Measurements from ENCODE around the gene IMMT. TPM values are rescaled to one million over a fixed set of nuclear protein-coding genes. Genes with fewer than 3 reads are reported as not detected.
A peak's percentile ranks its signal among the peaks of the same experiment; 100 is the strongest.

The IMMT gene
- total RNA-seq, 1 donor from 2014 or later, result 60.0 TPM

DNA sequence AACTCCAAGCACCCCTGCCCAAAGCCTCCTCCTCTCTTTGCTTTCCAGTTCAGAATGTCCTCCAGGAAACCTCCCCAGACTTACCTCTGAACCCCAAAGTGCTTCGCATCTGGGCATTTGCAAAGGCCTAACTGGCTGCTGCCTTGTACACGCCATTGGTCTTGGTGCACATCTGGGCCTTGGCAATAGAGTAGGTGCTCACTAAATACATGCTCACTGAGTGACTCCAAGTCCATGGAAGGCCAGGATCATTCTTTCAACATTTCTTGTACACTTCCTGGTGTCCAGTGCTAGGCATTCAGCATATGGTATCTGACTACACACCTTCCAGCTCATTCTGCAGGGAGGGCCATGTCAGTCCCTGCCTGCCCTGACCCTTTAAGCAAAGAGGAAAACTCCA, 32.4 kb upstream of the IMMT start:
- intact Hi-C loops (cut with DNase I), result loop anchor here (10.0 kb wide), 1 partner anchor 137 kb away; no protein-coding TSS in a partner anchor
- DNase-seq (ENCODE audit: low spot score) (no peak), ATAC-seq (no peak)

DNA sequence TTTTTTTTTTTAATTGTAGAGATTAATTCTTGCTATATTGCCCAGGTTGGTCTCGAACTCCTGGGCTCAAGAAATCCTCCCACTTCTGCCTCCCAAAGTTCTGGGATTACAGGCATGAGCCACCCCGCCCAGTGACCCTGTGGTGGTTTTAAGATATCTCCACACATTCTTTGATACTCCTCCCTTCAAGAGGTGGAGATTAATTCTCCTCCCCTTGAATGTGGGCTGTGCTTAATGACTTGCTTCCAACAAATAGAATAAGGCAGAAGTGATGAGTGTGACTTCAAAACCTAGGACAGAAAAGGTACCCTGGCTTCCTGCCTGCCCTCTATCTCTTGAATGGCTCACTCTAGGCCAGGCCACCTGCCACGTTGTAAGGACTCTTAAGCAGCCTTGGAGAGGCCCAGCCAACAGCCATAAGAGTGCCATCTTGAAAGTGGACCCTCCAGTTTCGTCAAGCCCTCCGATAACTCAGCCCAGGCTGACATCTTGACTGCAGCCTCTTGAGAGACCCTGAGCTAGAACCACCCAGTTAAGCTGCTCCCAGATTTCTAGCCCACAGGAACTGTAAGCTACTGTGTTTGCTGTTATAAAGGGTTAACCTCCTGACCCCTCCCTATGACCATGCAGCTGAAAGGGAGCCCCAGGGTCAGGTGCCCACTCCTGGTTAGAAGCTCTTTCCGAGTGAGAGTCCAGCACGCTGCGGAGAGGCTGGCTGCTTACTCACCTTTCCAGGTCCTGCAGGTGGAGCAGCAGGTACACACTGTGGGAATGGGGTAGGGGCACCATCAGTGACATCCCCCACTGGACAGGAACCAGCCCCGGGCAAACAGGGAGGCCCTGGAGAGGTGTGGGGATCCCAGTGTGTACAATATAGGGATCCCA, 31.6 kb upstream of the IMMT start:
- DNase-seq (ENCODE audit: low spot score) (no peak), ATAC-seq (no peak)
- intact Hi-C loops (cut with DNase I), result loop anchor here (10.0 kb wide), 1 partner anchor 138 kb away; no protein-coding TSS in a partner anchor

DNA sequence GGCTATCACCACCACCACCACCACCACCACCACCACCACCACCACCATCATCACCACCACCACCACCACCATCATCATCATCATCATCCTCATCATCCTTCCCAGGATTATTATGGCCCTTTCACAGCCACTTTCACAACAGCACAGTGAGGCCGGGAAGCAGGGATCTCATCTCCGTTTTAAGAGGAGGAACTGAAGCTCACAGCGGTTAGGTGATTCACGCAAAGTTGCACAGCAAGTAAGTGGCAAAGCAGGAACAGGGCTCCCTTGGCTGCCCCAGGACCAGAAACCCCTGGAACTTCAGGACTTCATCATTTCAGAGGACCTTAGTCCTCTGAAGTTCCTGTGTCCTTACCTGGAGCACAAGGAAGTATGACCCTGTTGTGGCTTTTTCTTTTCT, 30.8 kb upstream of the IMMT start:
- ATAC-seq, result no peak
- intact Hi-C loops (cut with DNase I), result loop anchor here (10.0 kb wide), 1 partner anchor 139 kb away; no protein-coding TSS in a partner anchor
- no peak for DNase-seq (ENCODE audit: low spot score)

DNA sequence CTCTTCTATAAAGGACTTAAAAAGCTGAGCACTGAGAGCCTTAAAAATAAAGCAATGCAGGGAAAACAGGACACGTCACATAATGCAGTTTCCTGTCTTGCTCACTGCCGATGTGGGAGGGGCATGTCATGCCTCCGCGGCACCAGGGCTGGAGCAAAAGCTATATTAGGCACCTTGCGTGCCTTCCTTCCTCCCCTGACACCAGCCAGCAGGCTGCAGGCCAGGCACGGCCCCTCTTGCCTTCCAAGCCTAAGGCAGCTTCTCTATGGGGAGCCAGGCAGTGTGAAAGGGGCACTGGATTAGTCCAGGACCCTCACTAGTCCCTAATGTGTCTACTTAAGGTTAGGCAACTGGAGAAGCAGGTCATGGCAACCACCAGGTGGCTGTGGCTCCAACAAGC, 30.3 kb upstream of the IMMT start:
- intact Hi-C loops (cut with DNase I), result loop anchor here (10.0 kb wide), 1 partner anchor 139 kb away; no protein-coding TSS in a partner anchor
- peak; percentile 60 for ATAC-seq
- DNase-seq (ENCODE audit: low spot score), result no peak

DNA sequence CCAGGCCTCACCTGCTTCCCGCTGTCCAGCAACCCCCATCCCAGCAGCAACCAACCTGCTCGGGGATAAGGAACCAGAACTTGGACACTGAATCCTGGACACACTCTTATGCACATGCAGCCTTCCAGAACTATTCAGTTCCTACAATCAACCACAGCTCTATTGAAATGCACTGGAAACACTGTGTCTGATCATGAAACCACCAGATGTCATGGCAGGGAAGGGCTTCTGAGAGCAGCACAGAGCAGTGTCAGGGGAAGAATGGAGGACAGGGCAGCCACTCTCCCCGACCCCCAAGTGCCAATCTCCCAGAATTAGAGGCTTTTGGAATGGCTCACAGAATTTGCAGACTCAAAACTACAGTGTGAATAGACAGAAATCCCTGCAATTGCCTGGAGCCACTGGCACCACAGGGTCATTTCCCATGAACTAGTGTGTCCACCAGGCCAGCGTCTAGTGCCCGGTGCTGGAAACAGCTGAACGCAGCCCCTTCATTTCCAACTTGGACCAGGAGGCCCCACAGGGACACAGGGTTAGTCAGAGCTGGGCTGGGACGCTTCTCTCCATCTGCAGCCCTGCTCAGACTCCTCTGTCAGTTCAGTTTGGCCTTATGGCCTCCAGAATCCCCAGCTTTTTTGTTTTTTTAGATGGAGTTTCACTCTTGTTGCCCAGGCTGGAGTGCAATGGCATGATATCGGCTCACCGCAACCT, 29.5 kb upstream of the IMMT start:
- DNase-seq (ENCODE audit: low spot score) (no peak), ATAC-seq (no peak)
- intact Hi-C loops (cut with DNase I), result loop anchor here (10.0 kb wide), 1 partner anchor 140 kb away; no protein-coding TSS in a partner anchor

DNA sequence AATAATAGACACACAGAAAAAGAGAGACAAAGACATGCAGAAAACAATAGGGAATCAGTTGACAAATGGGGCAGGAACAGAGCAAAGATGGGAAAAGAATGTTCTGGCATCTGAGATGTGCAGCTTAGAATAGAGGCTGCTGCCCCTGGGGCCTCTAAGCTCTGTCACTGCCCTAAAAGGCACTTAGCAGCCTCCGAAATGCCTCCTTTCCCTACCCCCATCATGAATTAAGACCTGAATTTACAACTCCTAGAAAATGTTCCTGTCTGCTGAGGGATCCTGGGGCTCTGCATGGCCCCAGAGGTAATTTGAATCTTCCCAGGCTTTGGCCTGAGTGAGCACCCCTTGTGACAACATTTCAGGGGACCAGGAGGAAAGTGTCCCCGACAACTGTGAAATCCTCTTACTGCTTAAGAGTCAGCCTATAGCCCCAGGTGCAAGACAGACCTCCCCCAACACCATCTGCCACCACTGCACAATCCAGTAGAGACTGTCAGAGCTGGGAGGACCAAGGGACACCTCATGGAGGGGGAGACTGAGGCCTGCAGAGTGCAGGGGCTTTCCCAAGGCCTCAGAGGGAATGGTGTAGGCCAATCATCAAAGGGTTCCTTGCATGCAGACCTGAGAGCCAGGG, 28.8 kb upstream of the IMMT start:
- no peak for ATAC-seq
- intact Hi-C loops (cut with DNase I), result loop anchor here (10.0 kb wide), 1 partner anchor 141 kb away; no protein-coding TSS in a partner anchor
- no peak for DNase-seq (ENCODE audit: low spot score)

DNA sequence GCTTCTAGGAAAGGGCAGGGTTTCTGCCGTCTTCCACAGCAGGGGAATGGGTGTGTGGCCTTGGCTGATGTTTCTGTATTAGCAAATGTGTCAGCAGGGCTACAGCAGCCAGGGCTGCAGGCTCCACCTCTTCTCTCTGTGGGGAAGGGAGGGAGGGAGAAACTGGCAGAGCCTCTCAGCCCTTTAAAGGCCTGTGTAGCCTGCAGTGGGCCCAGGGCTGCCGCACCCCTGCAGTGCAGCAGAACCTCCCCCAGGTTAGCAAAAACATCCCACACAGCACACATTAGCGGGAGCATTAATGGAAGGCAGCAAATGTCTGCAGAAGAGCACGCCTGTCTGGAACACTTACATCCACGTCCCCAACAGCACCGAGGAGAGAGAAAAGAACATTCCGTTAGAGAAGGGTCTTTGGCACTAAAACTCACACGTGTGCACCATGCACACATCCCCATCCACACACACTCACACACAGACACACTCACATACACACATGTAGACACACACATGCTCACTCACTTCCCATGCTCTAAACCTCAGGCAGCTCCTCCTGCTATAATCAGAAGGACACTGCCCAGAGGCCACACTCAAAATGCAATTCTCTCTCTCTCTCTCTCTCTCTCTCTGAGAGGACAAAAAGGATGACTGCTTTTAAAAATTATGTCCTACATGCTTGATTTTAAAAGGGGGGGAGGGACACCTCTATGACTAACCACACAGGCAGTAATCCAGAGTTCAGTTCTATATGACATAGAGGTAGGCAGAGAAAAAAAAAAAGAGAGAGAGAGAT, 28.1 kb upstream of the IMMT start:
- intact Hi-C loops (cut with DNase I), result loop anchor here (10.0 kb wide), 1 partner anchor 141 kb away; no protein-coding TSS in a partner anchor
- DNase-seq (ENCODE audit: low spot score) (no peak), ATAC-seq (peak; percentile 89)

DNA sequence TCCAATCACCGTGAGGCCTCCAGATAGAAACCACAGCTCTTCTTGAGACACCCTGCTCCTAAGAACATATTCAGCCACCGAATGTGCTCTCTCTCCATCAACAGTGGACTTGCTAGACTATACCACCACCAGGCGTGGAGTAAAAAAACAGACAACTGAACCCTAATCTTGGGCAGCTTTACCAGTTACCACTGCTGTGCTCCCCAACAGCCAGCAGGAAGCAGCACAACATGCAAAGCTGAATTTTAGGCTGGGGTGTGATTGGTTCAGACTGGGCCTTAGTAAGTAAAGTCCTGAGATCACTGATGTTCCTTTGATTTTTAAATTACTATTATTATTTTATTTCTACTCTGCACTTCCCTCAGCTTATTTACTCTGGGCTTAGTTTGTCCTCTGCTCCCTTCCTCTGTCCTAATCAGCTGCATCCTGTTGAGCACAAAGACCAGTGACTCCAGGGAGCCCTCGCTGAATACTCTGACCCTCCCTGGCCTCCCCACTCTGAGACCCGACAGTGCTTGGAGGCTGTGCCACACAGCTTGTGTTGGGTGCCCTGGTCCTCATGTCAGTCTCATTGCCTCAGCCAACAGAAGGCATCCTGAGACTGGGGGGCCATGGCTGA, 25.9 kb upstream of the IMMT start:
- intact Hi-C loops (cut with DNase I), result loop anchor here (10.0 kb wide), 1 partner anchor 144 kb away; no protein-coding TSS in a partner anchor
- ATAC-seq (no peak), DNase-seq (ENCODE audit: low spot score) (no peak)

DNA sequence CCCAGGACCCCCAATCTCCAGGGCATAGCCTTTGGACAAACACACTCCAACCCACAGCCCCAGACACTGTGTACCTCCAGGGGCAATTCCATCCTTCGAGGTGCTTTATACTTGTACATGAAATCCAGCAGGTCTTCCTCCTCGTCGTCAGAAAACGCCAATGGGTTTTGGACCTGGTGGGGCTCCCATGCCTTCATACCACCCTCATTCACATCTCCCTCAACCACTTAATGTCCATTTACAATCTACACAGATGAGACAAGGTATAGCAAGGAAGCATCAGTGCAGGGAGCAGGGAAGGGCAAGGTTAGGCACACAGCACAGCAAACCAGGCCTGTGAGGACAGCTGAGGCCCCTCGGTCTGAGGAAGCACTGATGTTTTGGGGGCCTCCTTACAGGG, 24.6 kb upstream of the IMMT start:
- ATAC-seq (no peak), DNase-seq (ENCODE audit: low spot score) (no peak)
- intact Hi-C loops (cut with DNase I), result loop anchor here (10.0 kb wide), 1 partner anchor 145 kb away; no protein-coding TSS in a partner anchor

DNA sequence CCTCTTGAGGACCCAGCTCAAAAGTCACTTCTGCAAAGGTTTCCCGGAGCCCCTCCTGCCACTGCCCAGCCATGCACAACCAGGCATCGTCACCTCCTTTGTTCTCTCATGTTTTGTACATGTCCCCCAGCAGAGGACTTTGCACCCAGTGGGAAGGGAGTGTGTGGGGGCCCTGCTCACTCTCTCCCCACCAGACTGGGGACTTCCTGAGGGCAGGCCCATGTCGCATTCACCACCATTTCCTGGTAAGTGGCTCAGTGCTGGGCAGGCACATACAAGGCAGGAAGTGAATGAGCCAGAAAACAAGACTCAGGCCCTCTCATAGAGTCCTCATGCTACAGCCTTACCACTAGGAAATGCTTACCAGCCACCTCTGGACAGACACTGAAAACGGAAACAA, 22.9 kb upstream of the IMMT start:
- intact Hi-C loops (cut with DNase I), result no loop called here
- ATAC-seq, result no peak
- DNase-seq (ENCODE audit: low spot score), result no peak

DNA sequence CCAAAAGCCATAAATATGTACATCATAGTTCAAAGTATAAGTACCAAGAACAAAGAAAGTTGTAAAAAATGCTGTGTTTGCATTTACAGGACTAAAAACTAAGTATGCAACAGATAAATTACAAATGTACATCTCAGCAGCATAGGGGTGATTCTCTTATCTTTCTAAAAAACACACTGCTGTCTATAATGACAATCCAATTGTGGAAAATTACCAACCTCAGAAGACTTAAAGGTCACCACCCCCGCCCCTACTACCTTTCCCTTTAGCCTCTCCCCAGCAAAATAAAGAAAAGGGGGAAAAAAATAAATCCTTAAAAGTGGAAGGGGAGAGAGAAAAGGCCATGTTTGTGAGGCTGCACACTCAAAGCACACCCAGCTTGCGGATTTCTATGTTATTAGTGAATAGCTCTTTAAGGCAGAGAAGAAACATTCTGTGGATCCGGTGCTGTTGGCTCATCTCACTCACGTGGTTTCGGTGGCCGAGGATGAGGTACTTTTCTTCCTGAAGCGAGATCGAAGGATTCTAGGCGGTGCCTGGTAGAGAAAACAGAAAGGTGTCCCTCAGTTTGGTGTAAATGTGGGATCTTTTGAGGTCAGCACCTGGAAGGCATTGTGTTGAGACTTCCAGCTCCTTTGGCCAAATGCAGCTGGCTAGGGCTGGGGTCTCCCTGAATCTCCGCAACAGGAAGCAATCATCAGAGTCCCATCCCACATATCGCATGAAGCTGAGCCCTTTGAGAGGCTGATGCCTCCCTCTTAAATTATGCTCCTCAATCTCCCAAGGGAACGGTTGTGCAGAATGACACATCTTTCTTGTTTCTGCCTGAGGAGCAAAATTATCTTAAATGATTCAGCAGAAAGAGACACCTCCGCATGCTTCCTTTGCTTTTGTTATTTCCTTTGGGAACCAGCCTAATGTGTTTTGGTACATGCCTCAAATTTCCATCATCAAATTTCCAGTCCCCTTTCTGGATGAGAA, 21.6 kb upstream of the IMMT start:
- intact Hi-C loops (cut with DNase I), result no loop called here
- peak; percentile 55 for ATAC-seq
- DNase-seq (ENCODE audit: low spot score), result no peak

DNA sequence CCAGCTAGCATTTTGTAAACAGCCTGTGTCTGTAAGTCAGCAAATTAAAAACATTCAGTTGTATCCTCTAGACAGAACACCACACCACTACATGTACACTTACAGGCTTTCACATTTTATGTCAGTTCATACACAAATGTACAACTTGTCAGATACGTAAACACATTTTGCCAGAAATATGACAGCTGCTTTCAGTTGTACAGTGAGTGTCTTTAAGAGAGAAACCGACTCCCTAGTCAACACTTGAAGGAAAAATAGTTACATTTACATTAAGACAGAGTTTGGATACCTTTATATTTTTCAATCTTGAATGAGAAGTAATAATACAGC, 19.2 kb upstream of the IMMT start:
- intact Hi-C loops (cut with DNase I), result no loop called here
- ATAC-seq, result no peak
- no peak for DNase-seq (ENCODE audit: low spot score)

DNA sequence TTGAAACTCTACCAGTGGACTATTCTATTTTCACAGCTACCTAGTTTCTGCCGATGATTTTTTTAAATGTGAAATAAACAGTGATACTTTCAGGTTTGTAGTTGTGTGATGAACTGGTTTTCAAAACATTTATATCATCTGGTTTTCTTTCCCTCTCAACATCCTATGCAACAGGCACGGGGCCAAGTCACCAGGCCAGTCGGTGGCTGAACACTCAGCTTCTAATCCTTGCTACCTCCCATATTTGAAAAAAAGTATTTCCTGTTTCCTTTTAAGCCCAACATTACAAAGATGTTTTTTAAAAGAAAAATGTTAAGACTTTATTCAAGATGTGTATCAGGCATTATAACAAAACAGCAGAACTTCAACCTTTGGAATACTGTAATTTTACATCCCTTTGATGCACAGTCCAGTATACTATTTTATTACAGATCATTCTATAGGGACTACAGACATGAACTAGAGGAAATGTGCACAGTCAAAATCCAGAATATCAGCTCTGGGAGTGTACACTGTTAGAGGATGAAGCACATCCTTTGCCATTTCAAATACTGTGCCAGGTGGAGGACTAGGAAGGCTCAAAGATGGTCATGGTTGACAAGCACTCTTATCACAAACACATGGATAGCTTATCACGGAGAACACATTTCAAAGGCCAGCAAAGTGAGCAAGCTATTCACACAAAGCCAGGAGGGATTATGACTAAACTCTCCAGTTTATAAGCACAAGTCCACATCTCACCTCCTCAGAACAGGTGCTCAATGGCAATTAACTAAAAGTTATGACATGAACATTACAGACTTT, 18.6 kb upstream of the IMMT start:
- DNase-seq (ENCODE audit: low spot score) (no peak), ATAC-seq (no peak)
- intact Hi-C loops (cut with DNase I), result no loop called here

DNA sequence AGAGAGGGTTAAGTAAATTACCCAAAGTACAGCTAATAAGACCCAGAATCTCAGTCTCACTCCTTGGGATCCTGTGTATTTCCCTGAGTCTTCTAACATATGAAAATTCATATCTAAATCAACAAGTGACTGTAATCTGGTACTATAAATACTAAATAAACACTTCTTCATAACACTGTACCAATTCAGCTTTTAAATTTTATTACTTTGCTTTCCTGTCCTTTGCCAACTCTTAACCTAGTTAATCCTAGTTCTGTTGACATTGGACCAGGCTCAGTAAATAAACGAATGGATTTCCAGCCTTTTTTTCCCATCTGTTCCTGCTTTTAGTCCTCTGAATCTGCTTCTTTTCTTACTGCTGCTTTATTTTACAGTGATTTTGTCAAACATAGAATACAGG, 17.8 kb upstream of the IMMT start:
- ATAC-seq (no peak), DNase-seq (ENCODE audit: low spot score) (no peak)
- intact Hi-C loops (cut with DNase I), result no loop called here

DNA sequence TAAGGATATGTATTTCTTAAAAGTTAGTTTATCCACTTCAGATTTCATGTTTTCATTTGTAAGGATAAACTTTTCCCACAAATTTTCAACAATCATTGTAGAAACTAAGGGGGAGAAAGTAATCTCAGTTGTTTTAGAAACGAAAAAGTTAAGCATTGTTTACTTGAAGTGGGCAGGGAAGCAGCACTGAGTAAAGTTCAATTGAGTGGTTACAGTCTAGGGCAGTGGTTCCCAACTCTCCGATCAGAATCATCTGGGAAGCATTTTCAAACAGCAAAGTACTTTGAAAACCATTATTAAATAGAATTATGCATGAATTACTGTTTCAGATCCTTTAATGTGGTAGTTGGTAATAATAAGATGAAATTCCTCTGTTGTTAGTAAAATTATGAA, 16.5 kb upstream of the IMMT start:
- ATAC-seq (no peak), DNase-seq (ENCODE audit: low spot score) (no peak)
- intact Hi-C loops (cut with DNase I), result no loop called here

DNA sequence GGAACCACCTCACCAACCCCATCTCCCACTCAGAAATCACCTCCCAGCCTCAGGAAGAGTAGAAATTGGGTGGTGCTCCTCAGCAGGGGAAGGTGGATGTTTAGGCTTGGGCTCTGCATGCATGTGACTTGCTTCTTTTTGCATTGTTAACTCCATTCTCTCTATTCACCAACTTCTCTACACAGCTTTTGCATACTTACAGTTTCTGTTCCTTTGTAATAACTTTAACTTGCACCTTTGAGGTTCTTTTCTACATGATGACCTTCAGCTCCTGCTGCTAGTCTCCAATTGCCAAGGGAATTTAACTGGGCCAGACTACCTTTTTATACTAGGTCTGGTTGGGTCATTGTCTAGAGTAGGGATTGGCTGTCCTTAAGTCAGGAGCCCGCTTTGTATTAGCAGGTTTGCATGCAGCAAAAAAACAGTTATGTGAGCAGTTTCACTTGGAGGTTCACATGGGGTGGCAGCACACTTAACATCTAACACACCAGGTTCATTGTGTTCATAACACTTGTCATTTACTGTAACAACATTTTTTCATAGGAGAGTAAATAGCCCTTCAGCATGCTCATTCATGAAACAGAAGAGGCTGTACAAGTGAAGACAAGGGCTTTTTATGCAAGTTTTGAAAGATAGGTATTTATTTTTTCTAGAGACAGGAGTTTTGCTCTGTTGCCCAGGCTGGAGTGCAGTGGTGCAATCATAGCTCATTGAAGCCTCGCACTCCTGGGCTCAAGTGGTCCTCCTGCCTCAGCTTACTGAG, 16.0 kb upstream of the IMMT start:
- DNase-seq (ENCODE audit: low spot score) (no peak), ATAC-seq (no peak)
- intact Hi-C loops (cut with DNase I), result no loop called here
